DMS79 (cell line): Measurements from ENCODE around the gene ZBTB7C.

Experiments used
- DNase-seq: peaks from one replicate; lab custom pipeline; 2025; lab: John Stamatoyannopoulos, UW

ZBTB7C gene

DNA sequence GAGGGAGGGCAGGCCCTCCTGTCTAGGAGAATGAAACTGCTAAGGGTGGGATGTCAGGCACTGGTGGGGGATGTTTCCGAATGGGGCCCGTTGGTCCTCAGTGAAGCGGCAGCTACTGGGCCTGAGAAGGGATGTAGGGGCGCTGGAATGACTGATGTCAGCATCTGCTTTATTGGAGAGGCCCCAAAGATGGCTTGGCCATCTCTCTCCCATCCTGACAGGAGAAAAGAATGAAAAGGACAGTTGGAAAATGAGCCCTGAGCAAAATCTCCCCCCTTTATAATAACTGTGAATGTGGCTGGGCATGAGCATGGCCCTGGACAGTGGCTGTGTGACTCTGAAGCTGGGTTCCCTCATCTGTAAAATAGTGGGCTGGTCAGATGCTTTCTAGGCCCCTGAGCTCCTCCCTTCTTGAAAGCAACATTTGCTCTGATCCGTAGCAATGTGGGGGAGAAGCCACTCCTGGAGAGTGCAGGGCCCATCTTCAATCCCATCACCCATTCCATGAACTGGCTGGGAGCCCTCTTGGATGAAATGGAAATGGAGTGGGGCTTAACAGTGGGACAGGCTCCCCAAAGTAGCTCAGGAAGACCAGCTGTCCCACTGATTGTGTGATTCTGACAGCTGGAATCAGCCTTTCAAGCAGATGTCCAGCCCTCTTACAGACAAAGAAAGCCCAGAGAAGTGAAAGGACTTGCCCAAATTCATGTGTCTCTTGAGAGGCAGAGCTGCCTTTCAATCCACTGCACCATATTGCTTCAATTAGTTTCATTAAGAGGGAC lies 246.0 kb downstream of the ZBTB7C start:
- DNase-seq = no peak

DNA sequence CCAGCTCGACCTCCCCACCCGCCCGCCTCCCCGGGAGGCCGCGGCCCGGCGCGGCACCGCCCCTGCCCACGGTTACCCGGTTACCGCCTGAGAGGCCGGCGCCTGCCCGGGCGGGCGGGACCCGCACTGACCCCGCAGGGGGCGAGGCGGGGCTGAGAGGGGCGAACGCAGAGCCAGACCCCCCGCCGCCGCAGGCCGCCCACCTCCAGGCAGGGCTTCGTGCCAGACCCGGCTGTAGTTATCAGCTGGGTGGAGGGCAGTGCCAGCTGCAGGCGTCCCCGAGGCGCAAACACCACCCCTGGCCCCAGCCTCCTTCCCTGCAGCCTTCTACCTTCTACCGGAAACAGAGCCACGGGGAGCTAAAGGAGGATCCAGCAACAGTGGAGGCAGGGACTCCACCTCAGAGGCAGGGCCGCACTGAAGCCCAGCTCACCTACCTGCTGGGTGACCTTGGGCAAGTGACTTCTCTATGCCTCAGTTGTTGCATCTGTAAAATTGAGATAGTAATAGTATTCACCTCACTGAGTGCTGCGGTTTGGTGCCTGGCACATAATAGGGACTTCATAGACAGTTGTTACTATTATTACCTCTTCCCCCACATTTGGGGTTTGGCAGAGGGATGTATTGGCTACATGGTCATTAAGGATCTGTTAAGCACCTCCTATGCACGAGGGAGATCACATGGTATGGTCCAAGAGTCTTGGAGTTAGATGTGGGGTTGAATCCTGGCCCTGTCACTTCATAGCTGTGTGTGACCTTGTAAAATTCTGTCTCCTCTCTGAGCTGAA lies 247.1 kb downstream of the ZBTB7C start:
- peak; percentile 39 for DNase-seq

GRCh38 chr18:48161191-48161910 lies 247.8 kb downstream of the ZBTB7C start:
- peak; percentile 39 for DNase-seq

GRCh38 chr18:48160622-48161021 lies 248.6 kb downstream of the ZBTB7C start:
- DNase-seq = no peak

DNA sequence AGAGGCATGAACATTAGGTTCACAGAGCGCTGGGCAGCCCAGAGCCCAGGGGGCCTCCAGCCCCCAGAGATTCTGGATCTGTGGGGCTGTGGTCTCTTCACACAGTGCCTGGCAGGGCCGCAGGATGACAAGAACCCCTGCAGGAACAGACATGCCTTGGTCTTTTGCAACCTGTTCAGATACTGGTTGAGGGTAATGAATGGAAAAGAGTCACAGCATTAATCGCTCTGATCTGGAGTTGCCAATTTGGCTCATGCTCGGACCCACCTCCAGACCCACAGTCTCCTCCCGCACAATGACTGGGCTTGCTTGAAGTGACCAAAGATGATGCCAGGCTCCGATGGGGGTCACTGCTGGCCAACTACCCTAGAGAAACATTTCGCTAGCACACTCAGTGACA lies 249.4 kb downstream of the ZBTB7C start:
- no peak for DNase-seq

GRCh38 chr18:48158721-48159120 lies 250.5 kb downstream of the ZBTB7C start:
- DNase-seq = no peak

DNA sequence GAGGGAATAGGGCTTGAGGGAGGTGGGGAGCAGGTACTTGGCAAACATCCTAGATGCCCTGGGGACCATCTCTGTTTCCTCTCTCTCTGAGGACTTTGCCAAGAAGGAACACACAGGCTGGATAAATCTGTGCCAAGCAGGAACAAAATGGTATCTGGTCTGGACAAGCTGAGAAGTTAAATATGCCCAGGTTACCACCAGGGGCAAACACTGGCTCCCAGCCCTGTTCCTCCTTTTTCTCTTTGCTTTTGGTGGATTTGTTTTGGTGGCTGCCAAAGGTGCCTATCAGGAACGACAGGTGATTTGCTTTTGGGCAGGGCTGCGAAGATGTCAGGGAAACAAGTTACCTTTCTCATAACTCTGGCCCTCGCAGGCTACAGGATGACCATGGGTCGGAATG lies 251.2 kb downstream of the ZBTB7C start:
- DNase-seq = no peak

DNA sequence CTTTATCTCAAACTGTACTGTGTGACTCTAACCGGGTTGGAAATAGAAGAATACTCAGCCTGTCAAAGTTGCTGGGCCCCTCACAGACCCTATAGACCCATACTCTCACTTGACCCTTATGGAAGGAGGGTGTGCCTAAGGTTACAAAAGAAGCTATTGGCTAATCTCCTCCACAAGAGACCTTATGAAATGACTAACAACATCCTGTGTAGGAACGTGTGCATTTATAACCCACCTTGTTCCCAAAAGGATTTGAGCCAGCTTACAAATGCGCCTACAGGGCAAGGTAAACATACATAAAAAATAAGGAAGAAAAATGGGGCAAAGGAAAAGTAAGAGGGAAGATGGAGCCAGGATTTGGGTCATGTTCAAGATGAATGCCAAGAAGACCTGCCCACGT lies 253.3 kb downstream of the ZBTB7C start:
- DNase-seq = no peak

GRCh38 chr18:48154828-48155227 lies 254.4 kb downstream of the ZBTB7C start:
- DNase-seq = no peak

- DNase-seq = no peak
Measured at GRCh38 chr18:48153613-48154481, 255.3 kb downstream of the ZBTB7C start.

- DNase-seq = no peak
Measured at GRCh38 chr18:48152549-48152948, 256.6 kb downstream of the ZBTB7C start.

DNA sequence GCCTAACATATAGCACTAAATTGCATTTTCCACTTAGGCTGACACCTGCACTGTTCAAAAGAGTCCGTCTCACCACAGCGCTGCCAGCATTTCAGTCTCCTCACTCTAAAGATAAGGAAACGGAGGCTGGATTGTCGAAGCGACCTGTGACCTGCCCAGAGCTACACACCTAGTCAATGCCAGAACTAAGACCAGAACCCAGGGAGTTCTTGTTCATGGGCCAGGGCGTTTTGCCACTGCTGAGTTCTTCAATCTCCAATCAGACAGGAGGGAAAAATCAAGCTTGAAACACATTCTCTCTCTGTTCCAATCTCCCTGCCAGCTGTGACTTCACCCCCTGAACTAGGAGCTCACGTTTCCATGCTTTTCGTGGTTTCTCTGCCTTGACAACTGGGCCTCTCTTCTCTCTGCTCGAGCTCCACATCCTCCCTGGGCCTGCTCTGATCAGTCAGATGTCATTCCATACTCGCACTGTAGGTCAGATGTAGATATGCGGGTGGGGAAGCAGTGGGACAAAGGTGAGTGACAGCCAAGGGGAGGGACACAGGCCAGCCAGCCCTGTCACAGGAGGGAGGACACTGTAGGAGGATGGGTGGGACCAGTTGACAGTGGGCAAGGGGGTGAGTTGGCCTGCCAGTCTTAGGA lies 257.6 kb downstream of the ZBTB7C start:
- DNase-seq = no peak

GRCh38 chr18:48149020-48149685 lies 260.0 kb downstream of the ZBTB7C start:
- DNase-seq = no peak

GRCh38 chr18:48142994-48143393 lies 266.2 kb downstream of the ZBTB7C start:
- no peak for DNase-seq

GRCh38 chr18:48142353-48142752 lies 266.8 kb downstream of the ZBTB7C start:
- no peak for DNase-seq

- peak; percentile 64 for DNase-seq
Measured at GRCh38 chr18:48140731-48141130, 268.5 kb downstream of the ZBTB7C start.

DNA sequence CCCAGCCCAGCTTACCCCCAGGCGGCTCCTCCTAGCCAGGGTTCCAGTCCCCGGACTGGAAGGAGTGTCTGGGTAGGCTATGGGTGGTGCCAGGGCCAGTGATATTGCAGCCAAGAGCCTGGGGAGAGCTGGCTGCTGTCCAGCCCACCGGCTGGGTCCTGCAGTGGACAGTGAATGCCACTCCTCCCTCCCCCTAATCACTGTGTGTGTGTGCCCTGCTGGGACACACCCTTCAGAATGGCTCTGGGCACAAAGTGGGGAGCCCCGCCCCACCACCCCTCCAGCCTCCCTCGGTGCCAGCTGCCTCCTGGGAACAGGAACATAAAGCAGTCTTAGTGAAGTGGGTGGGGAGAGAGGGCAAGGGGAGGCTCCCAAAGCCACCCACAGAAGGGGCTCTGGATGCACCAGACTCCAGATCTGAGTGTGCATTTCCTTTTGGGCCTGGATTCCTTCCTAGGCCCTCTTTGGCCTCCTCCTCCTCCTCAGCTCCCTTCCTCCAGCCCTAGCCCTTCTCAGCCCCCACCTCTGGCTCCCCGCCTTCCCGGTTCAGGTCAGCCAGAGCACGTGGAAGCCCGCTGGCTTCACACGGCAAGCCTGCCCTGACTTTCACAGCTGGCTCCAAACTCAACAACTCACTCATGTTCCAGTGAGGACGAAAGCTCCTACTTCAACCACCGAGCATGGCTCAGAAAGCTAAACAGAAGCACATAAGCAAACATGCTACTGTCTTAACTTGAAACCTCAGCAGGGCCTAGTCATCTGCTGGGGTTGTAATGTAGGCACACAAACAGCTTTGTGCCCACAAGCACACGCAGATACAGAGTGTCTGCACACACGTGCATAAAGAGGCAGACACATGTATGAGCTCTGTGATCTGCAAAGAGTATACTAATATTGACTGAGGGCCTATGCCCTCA lies 269.5 kb downstream of the ZBTB7C start:
- DNase-seq = peak; percentile 70

DNA sequence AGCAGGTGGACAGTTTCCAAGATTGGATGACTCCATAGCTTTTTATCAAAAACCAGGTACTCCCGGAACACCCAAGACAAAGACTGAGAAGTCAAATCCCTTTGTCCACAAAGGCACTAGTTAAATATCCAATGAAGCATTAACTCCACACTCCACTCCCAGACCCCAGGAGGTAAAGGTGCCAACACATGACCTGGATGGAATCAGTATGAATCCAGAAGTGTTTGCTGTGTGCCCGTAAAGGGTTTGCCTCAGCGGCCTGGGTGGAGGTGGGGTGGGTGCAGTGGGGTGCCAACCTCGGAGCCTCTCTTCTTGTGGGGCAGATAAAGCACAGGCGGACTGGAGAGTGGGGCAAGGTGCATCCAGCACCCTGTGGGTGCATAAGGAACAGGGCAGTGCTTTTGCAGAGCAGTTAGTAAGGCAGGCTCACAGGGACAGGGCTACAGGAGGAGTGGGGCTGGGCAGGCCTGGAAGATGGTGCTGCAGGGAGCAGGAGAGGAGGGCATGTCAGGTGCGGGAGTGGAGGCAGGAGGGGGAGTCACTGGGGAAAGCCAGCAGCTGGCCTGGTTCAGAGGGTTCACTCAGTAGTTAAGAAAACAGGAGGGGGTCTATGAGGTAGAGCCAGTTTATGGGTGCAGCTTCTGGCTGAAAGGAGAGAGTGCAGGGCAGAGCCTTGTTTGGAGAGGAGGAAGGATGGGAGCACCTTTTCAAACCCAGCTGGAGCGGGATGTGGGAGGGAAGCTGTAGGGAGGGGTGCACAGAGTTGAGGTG lies 270.3 kb downstream of the ZBTB7C start:
- peak; percentile 65 for DNase-seq

DNA sequence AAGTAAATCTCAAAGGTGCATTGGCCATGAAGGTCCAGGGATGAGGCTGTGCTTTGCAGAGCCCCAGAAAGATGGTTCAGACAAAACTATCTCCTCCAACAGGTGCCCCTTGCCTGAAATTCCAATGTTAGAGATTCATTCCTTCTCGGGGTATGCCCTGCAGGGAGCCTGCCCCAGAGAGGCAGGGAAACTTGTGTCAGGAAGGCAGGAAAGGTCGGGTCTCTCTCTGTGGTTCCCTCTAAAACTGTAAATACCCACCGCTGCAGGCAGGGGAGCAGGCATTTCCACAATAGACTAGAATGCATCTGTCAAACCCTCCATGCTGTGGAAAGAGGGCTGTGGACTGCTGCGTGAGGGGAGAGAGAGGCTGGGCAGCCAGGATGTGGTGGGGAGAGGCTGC lies 271.0 kb downstream of the ZBTB7C start:
- DNase-seq = no peak
